Duodenal mucosa (tissue), 2 donors: ENCODE measurements around the gene MC2R.

Experiments used
- H3K27ac ChIP-seq: one replicate; pipeline ENCODE4 v1.7.0; 2013; ENCODE audit warnings: low read depth, low read length
- H3K27me3 ChIP-seq, 2 donors: one replicate each; pipeline ENCODE4 v1.7.0; 2013; ENCODE audit warnings: low read length in 2 of 2, control low read depth in 1 of 2; ENCODE audit not compliant: insufficient read depth in 2 of 2, control insufficient read depth in 1 of 2
- H3K36me3 ChIP-seq, 2 donors: one replicate each; pipeline ENCODE4 v1.7.0; 2013; ENCODE audit warnings: low read length in 2 of 2, control low read depth in 1 of 2; ENCODE audit not compliant: insufficient read depth in 2 of 2, control insufficient read depth in 1 of 2
- H3K4me1 ChIP-seq, 2 donors: one replicate each; pipeline ENCODE4 v1.7.0; 2013; ENCODE audit warnings: low read length in 2 of 2, control low read depth in 1 of 2; ENCODE audit not compliant: insufficient read depth in 2 of 2, control insufficient read depth in 1 of 2
- H3K4me3 ChIP-seq, 2 donors: one replicate each; pipeline ENCODE4 v1.7.0; 2013; ENCODE audit warnings: low read length in 2 of 2, low read depth in 1 of 2
- H3K9ac ChIP-seq, 2 donors: one replicate each; pipeline ENCODE4 v1.7.0; 2013; ENCODE audit warnings: low read length in 2 of 2, low read depth in 1 of 2
- H3K9me3 ChIP-seq, 2 donors: one replicate each; pipeline ENCODE4 v1.7.0; 2013; ENCODE audit warnings: low read length in 2 of 2, control low read depth in 1 of 2; ENCODE audit not compliant: control insufficient read depth in 1 of 2

The MC2R gene

DNA sequence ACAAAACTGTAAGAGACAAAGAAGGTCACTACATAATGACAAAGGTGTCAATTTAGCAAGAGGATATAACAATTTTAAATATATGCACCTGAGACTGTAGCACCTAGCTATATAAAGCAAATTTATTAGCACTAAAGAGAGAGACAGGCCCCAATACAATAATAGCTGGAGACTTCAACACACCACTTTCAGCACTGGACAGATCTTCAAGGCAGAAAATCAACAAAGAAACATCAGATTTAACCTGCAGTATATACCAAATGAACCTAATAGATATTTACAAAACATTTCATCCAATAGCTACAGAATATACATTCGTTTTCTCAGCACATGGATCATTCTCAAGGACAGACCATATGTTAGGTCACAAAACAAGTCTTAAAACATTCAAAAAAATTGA is 14.7 kb downstream of the MC2R start:
- H3K4me3 ChIP-seq = no peak overlapping the region
- H3K4me1 ChIP-seq = no peaks in the 10 kb centered on the region
- no peak overlapping the region for H3K9ac ChIP-seq
- no peaks in the 10 kb centered on the region for H3K36me3 ChIP-seq
- no peaks in the 10 kb centered on the region for H3K27me3 ChIP-seq
- H3K27ac ChIP-seq = no peak overlapping the region
- H3K9me3 ChIP-seq = no peaks in the 10 kb centered on the region

DNA sequence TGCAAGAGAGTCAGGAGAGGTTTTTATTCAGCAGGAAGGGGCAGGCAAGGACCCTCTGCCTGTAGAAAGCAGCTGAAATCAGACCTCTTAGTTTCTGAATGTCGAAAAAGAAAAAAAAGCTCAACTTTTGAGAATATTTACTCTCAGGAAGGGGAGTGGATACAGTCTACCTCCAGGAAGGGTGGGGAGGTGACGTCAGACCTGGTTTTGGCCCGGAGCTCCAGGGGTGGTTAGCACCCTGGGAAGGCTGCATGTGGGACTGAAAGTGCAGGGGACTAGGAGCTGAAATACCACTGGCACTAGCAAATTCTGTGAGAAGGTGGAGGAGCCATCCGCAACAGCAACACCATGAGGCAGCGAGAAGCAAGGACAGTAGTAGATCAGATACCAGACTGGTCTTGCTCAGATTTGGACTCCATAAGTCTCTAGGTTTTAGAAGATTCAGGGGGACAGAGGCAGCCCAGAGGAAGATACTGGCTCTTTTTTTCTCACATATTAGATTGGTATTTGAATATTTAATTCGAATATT is 19.8 kb downstream of the MC2R start:
- Histone ChIP-seq H3K4me3 (no peak overlapping the region), H3K4me1 (no peaks in the 10 kb centered on the region), H3K9ac (no peak overlapping the region), H3K27ac (no peak overlapping the region), H3K9me3 (no peaks in the 10 kb centered on the region), H3K36me3 (no peaks in the 10 kb centered on the region), H3K27me3 (no peaks in the 10 kb centered on the region)

DNA sequence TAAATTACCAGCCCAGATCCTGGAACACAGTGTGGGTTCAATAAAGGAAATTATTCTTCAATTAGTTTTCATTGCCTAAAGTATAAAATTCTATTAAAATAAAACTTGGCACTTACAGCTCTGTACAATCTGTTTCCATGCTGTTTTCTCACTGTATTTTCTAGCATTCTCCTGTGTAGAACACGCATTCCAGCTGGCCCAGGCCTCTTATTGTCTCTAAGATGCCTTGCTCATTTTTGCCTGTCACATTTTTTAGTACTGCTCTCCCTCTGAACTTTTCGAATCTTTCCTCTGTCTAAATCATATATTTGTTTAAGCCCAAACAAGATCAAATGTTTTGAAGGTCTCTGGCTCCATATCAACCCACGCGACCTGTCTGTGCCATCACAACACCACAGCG is 20.8 kb downstream of the MC2R start:
- Histone ChIP-seq H3K4me3 (no peak overlapping the region), H3K9ac (no peak overlapping the region), H3K27ac (no peak overlapping the region), H3K27me3 (no peaks in the 10 kb centered on the region), H3K9me3 (no peaks in the 10 kb centered on the region), H3K4me1 (no peaks in the 10 kb centered on the region), H3K36me3 (no peaks in the 10 kb centered on the region)

DNA sequence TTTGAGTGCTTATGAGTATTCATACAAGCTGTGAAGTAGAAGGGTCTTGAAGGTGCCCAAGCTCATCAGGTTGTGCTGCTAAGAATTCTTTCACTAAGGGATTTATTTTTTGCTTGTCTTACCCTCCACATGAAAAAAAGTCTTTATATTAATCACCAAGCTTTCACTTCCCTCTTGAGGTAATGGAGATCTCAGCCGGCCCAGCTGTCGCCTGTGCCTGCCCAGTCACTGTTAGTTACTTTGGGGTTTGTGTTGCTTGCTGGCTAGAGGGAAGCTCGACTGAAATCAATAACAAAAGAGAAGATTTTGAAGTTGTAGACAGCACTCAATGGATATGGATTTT is 21.9 kb downstream of the MC2R start:
- Histone ChIP-seq H3K27me3 (no peaks in the 10 kb centered on the region), H3K4me3 (peak overlapping the region in 1 of 2 donors; percentile 10), H3K36me3 (no peaks in the 10 kb centered on the region), H3K9ac (no peak overlapping the region), H3K27ac (no peak overlapping the region), H3K4me1 (no peaks in the 10 kb centered on the region), H3K9me3 (no peaks in the 10 kb centered on the region)

DNA sequence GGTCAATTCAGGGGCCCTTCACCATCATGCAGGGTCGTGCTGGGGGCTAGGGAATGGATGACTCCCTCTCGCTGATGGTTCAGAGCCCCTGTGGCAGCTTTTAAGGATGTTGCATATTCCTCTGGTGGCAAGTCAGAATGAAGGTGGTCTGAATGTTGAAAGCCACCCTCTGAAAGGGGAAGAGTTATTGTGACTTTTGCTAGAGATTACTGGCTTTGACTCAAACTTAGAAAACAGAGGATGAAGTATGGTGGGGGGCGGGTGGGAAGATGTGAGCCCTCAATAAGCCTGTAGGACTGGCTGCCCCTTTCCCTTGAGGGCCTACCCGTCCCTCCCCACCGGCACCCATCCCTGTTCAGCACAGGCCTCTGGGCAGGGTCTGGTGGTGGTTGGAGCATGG is 23.2 kb downstream of the MC2R start:
- Histone ChIP-seq H3K36me3 (no peaks in the 10 kb centered on the region), H3K4me1 (no peaks in the 10 kb centered on the region), H3K27me3 (no peaks in the 10 kb centered on the region), H3K4me3 (no peak overlapping the region), H3K9me3 (no peaks in the 10 kb centered on the region), H3K9ac (no peak overlapping the region), H3K27ac (no peak overlapping the region)

DNA sequence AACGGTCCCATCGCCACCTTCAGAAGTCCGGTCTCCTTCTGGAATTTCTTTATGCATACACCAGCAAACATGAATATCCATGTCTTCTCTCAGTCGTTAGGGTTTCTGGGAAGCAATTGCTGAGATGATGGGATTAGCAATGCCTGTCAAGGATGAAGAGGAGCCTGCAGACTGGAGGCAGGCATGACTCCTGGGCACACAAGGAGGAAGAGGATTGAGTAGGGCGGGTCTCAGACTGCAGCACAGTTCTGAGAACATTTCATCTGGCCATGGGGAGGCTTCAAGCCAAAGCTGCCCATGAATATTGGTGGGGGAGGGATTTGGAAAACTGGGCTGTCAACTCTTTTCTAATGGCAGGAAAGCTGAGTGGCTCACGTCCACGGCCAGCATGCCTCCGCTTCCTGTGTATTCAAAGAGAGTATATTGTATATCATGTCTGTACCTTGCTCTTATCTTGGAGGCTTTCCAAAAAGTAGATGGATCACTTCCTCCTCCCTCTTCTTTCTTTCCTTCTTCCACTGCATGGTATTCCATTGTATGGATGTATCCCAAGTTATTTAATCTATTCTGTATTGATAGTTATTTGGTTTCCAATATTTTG is 24.5 kb downstream of the MC2R start:
- no peaks in the 10 kb centered on the region for H3K36me3 ChIP-seq
- no peaks in the 10 kb centered on the region for H3K4me1 ChIP-seq
- no peak overlapping the region for H3K27ac ChIP-seq
- H3K4me3 ChIP-seq = no peak overlapping the region
- H3K9ac ChIP-seq = no peak overlapping the region
- H3K9me3 ChIP-seq = no peaks in the 10 kb centered on the region
- H3K27me3 ChIP-seq = no peaks in the 10 kb centered on the region

DNA sequence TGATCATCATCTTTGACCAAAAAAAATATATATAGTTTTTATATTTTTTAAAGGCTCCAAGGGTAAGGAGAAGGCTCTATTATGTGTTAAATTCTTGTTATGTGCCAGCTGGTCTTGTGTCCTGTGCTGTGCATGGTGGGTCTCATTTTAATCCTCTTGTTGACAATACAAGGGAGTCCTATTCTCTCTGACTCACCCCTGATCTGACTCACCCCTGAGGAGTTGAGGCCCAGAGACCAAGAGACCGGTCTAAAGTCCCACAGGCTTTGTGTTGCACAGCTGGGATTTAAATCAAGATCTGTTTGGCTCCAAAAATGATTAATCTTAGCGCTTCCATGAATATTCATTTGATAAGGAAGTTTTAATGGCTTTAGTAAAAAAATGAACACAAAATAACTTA is 25.7 kb downstream of the MC2R start:
- Histone ChIP-seq H3K27me3 (peaks cover 0 to under 1% of the 10 kb centered on the region in 2 donors), H3K4me1 (no peaks in the 10 kb centered on the region), H3K9me3 (no peaks in the 10 kb centered on the region), H3K36me3 (no peaks in the 10 kb centered on the region), H3K9ac (no peak overlapping the region), H3K4me3 (no peak overlapping the region), H3K27ac (no peak overlapping the region)

DNA sequence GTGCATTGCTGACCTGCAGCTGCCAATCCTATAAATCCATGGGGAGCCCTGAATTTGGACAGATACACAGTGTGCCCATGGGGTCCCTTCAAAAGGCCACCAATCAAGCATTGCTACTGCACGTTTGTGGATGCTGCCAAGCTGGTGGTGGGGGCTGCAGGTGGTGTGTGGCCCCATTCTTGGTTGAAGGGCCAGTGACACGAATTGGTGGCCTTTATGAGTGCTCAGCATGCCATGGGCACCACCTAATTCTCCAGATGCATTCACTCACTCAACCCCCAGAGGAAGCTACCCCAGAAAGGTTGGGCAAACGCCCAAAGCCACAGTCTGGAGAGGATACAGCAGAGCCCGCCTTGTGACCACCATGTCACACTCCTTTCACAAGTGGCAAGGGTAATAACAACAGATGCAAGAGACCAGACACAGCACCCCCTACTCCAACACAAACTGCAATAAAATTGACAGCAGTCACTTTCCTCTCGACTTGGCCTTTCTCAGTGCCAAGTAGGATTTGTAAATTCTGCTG is 27.1 kb downstream of the MC2R start:
- no peak overlapping the region for H3K9ac ChIP-seq
- H3K4me3 ChIP-seq = no peak overlapping the region
- H3K4me1 ChIP-seq = no peaks in the 10 kb centered on the region
- H3K36me3 ChIP-seq = no peaks in the 10 kb centered on the region
- H3K27me3 ChIP-seq = peaks cover 0 to 4% of the 10 kb centered on the region in 2 donors
- H3K9me3 ChIP-seq = no peaks in the 10 kb centered on the region
- no peak overlapping the region for H3K27ac ChIP-seq

DNA sequence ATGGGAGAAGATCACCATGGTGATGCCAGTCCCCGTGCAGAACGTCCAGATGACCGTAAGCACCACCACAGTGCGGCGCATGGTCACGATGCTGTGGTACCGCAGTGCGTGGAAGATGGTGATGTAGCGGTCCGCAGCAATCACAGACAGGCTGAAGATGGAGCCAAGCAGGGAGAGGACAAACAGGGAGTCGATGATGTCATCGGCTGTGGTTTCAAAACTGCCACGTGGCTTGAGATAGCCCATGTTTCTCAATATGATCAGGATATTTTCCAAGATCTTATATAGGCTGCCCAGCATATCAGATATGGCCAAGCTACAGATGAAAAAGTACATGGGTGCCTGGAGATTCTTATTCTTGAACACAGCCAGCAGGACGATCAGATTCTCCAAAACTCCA is 30.3 kb downstream of the MC2R start:
- Histone ChIP-seq H3K36me3 (no peaks in the 10 kb centered on the region), H3K4me1 (no peaks in the 10 kb centered on the region), H3K27ac (no peak overlapping the region), H3K4me3 (no peak overlapping the region), H3K9ac (no peak overlapping the region), H3K9me3 (no peaks in the 10 kb centered on the region), H3K27me3 (peaks cover 0 to 4% of the 10 kb centered on the region in 2 donors)

DNA sequence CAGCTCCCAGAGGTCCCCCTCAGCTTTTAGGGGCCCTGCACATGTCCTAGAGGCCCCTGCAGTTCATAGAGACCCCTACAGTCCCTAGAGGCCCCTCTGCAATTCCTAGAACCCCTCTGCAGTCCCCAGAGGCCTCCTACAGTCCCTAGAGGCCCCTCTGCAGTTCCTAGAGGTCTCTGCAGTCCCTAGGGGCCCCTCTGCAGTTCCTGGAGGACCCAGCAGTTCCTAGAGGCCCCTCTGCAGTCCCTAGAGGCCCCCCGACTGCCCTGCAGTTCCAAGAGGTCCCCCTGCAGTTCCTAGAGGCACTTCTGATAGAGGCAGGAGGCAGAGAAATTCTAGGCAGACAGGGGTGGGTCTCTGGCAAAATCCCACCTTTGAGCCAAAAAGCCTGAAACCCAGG is 35.4 kb downstream of the MC2R start:
- Histone ChIP-seq H3K9ac (no peak overlapping the region), H3K27me3 (peaks cover 0 to 4% of the 10 kb centered on the region in 2 donors), H3K4me3 (no peak overlapping the region), H3K9me3 (no peaks in the 10 kb centered on the region), H3K4me1 (no peaks in the 10 kb centered on the region), H3K36me3 (no peaks in the 10 kb centered on the region), H3K27ac (no peak overlapping the region)
